K562 (cell line): ENCODE data around the gene DCAKD. TPM values are rescaled to one million over a fixed set of nuclear protein-coding genes. Genes with fewer than 3 reads are reported as not detected.

Source experiments
- ATAC-seq: fragments of 200-7000 bp; cut with Tn5 transposase; 3 replicates; pipeline ENCODE4 v1.9.1; 2020; ENCODE audit warnings: moderate library complexity
- BruUV-seq: library from RNA; stranded (reverse); fragments of 400-500 nt; replicated peaks from 2 replicates; lab custom pipeline; 2021; lab: Mats Ljungman, UMichigan
- CTCF ChIA-PET: fragments of 300-600 bp; formaldehyde crosslinking; extraction: SDS; loops from one replicate; lab custom pipeline; 2021; ENCODE audit warnings: low intra/inter-chr PET ratio; lab: Yijun Ruan, JAX
- POLR2A ChIA-PET: fragments of 300-600, 350-650 bp; sonication (Branson Sonifier 250); formaldehyde crosslinking; extraction: SDS; loops from one replicate; lab custom pipeline; 2021; ENCODE audit warnings: antibody characterized with exemption, inconsistent platforms; lab: Yijun Ruan, JAX
- DNase-seq, 4 experiments: peaks; one replicate each; pipeline versions ENCODE4 v3.0.0 to v3.0.0-alpha.2; 2011 to 2018; ENCODE audit warnings: low spot score in 3 of 4, mixed read lengths in 3 of 4; ENCODE audit errors: extremely low read depth in 1 of 4
- FAIRE-seq: peaks from 2 replicates; lab custom pipeline; 2011; peaks lifted over from hg19 to GRCh38; lab: Jason Lieb, UNC
- H2AFZ ChIP-seq: 2 replicates; pipeline ENCODE4 v1.6.0; 2011; ENCODE audit warnings: low read depth, low read length, control low read depth, inconsistent platforms
- H3K27ac ChIP-seq: fragments of 200-600 bp; 3 replicates; pipeline ENCODE4 v1.8.0; 2011; ENCODE audit warnings: low read depth, mild to moderate bottlenecking, control low read depth, inconsistent platforms, low read length, moderate library complexity, mixed read lengths; ENCODE audit errors: extremely low read depth
- H3K27me3 ChIP-seq, 2 experiments: fragments of 300-600 bp in 1 of 2; 2 replicates in 1 of 2; 3 replicates in 1 of 2; pipeline versions ENCODE4 v1.6.0 to v1.8.0; 2011; ENCODE audit warnings: inconsistent platforms in 2 of 2, low read length in 2 of 2, mild to moderate bottlenecking in 1 of 2, mixed read lengths in 1 of 2, moderate library complexity in 1 of 2; ENCODE audit not compliant: control insufficient read depth in 2 of 2, insufficient read depth in 2 of 2
- H3K36me3 ChIP-seq: fragments of 300-600 bp; 3 replicates; pipeline ENCODE4 v1.8.0; 2011; ENCODE audit warnings: mild to moderate bottlenecking, low read length, inconsistent platforms; ENCODE audit not compliant: control insufficient read depth, insufficient read depth
- H3K4me1 ChIP-seq, 2 experiments: fragments of 200-600 bp in 1 of 2; replicated peaks in 1 of 2; 2 replicates in 1 of 2; 3 replicates in 1 of 2; pipeline versions ENCODE4 v1.5.1 to v1.8.0; 2011; ENCODE audit warnings: inconsistent platforms in 2 of 2, low read length in 2 of 2, mild to moderate bottlenecking in 1 of 2, mixed read lengths in 1 of 2, moderate library complexity in 1 of 2; ENCODE audit not compliant: control insufficient read depth in 2 of 2, insufficient read depth in 2 of 2
- H3K4me2 ChIP-seq: 2 replicates; pipeline ENCODE4 v1.6.1; 2011; ENCODE audit warnings: low read length, control low read depth, inconsistent platforms, mixed read lengths; ENCODE audit not compliant: insufficient read depth
- H3K4me3 ChIP-seq: fragments of 200-600 bp; sonication (generic), shearing (Covaris generic); 2 replicates; pipeline ENCODE4 v1.5.1; 2016; ENCODE audit warnings: control low read depth, inconsistent platforms
- H3K79me2 ChIP-seq: fragments of 200-600 bp; 3 replicates; pipeline ENCODE4 v1.8.0; 2011; ENCODE audit warnings: low read length, inconsistent platforms; ENCODE audit not compliant: control insufficient read depth, insufficient read depth
- H3K9ac ChIP-seq, 2 experiments: 2 replicates each; pipeline versions ENCODE4 v1.6.0 to v1.6.1; 2011; ENCODE audit warnings: low read depth in 2 of 2, low read length in 2 of 2, control low read depth in 1 of 2, inconsistent platforms in 1 of 2, mild to moderate bottlenecking in 1 of 2, mixed read lengths in 1 of 2; ENCODE audit not compliant: insufficient read depth in 1 of 2
- H3K9me1 ChIP-seq: one replicate; pipeline ENCODE4 v1.6.0; 2011; ENCODE audit warnings: inconsistent platforms, mild to moderate bottlenecking, low read length, moderate library complexity; ENCODE audit not compliant: control insufficient read depth, insufficient read depth
- H3K9me3 ChIP-seq: replicated peaks from 2 replicates; pipeline ENCODE4 v1.5.1; 2011; ENCODE audit warnings: low read depth, low read length, inconsistent platforms; ENCODE audit not compliant: control insufficient read depth, insufficient read depth
- H4K20me1 ChIP-seq: replicated peaks from 2 replicates; pipeline ENCODE4 v1.6.1; 2011; ENCODE audit warnings: low read length, inconsistent platforms, mixed read lengths; ENCODE audit not compliant: control insufficient read depth, insufficient read depth
- CLOCK ChIP-seq: fragments of 250-450 bp; sonication (Bioruptor Pico); IDR thresholded peaks from 2 replicates; pipeline ENCODE4 v1.4.0; 2020; ENCODE audit warnings: mild to moderate bottlenecking, moderate library complexity, borderline replicate concordance
- EP400 ChIP-seq: fragments of 450-650 bp; IDR thresholded peaks from 2 replicates; pipeline ENCODE4 v1.6.1; 2017; ENCODE audit warnings: antibody characterized with exemption, mild to moderate bottlenecking, moderate library complexity
- GABPB2 ChIP-seq: fragments of 250-450 bp; sonication (Bioruptor Pico); conservative IDR thresholded peaks from 2 replicates; pipeline ENCODE4 v1.5.1; 2021; ENCODE audit warnings: mild to moderate bottlenecking
- RBM25 ChIP-seq: fragments of 200-400 bp; formaldehyde crosslinking; IDR thresholded peaks from 2 replicates; pipeline ENCODE4 v1.6.1; 2018; ENCODE audit warnings: low read length, low read depth, moderate library complexity; ENCODE audit not compliant: severe bottlenecking
- REST ChIP-seq, 2 experiments: fragments of 450-650 bp; formaldehyde crosslinking in 1 of 2; IDR thresholded peaks; 2 replicates each; pipeline versions ENCODE4 v1.4.0 to v1.6.1; 2014 to 2020; ENCODE audit warnings: mild to moderate bottlenecking in 2 of 2, borderline replicate concordance in 1 of 2, low read depth in 1 of 2
- ZNF232 ChIP-seq: sonication (generic); formaldehyde crosslinking; IDR thresholded peaks from 2 replicates; pipeline ENCODE4 v1.8.0; 2022; ENCODE audit warnings: mild to moderate bottlenecking, missing genetic modification reagents
- ZNF695 ChIP-seq: fragments of 450-650 bp; formaldehyde crosslinking; IDR thresholded peaks from 2 replicates; pipeline ENCODE4 v1.4.0; 2020; ENCODE audit warnings: mild to moderate bottlenecking, moderate library complexity
- WGBS: fragments of 100-300 bp; shearing (Covaris generic); methylation state at CpG from one replicate; pipeline ENCODE4 v1.1.6; 2016; ENCODE audit warnings: low coverage, mixed read lengths; ENCODE audit not compliant: insufficient coverage; ENCODE audit errors: missing lambda C conversion rate; 5-methylcytosine and 5-hydroxymethylcytosine counted together
- in situ Hi-C: fragments of 300-500 bp; cut with MboI; formaldehyde crosslinking; loops from 4 replicates; pipeline ENCODE4 v1.15.0; 2018; ENCODE audit warnings: inconsistent platforms, mixed read lengths
- intact Hi-C: fragments of 100-400 bp; cut with micrococcal nuclease; formaldehyde crosslinking; loops from 2 replicates; pipeline ENCODE4 v1.14.2; 2022
- polyA plus RNA-seq, 8 experiments: library from polyadenylated mRNA; depleted of rRNA in 4 of 8; stranded (reverse) in 5 of 8; unstranded in 3 of 8; fragments of >200 nt; fragmentation: Nextera tagmentation in 2 of 8; fragmentation: Illumina TruSeq in 1 of 8; extraction: Ambion mirVana in 2 of 8; extraction: Trizol in 1 of 8; gene quantifications; 2 replicates each; pipeline versions ENCODE4 v1.2.1 to v1.2.3, GENCODE V29; 2011 to 2014; ENCODE audit warnings: inconsistent platforms in 1 of 8, missing spikeins in 1 of 8
- total RNA-seq, 7 experiments: library from RNA; depleted of rRNA in 6 of 7; stranded (reverse); fragments of >200 nt in 6 of 7; fragmentation: Illumina TruSeq in 2 of 7; extraction: Trizol in 2 of 7; gene quantifications; 2 replicates each; pipeline versions ENCODE4 v1.2.1 to v1.2.3, GENCODE V29; 2011 to 2021; ENCODE audit warnings: low replicate concordance in 1 of 7

The DCAKD gene
- total and polyA plus RNA-seq, 9 of the 15 experiments (the other 6 are each of a cell fraction or from before 2014, with no cell fraction given): 7.9 to 35.5 (median 21.4) TPM

GRCh38 chr17:45048795-45049563 is 2.5 kb downstream of the DCAKD start:
- Histone ChIP-seq H3K4me2 (no peak overlapping the region; the same call in 1 of the 2 replicates), H3K4me3 (no peak overlapping the region), H3K9me3 (no peaks in the 10 kb centered on the region), H3K27ac (no peak overlapping the region), H3K36me3 (peaks cover 17% of the 10 kb centered on the region; the same call in 1 of the 3 replicates), H3K9ac (no peak overlapping the region), H4K20me1 (no peaks in the 10 kb centered on the region; the same call in 1 of the 2 replicates), H3K79me2 (peaks cover 66% of the 10 kb centered on the region), H3K9me1 (no peaks in the 10 kb centered on the region), H2AFZ (no peak overlapping the region), H3K27me3 (no peaks in the 10 kb centered on the region), H3K4me1 (peaks cover 17 to 20% of the 10 kb centered on the region in 2 experiments)
- peak; percentile 75 for FAIRE-seq
- POLR2A ChIA-PET: interaction anchor here (0.6 to 5.0 kb wide), 9 partner anchors 10 to 378 kb away, joined by 3 to 47 read pairs (median 5); partner anchors contain the start of gene NMT1
- CTCF ChIA-PET: no interaction called here
- ATAC-seq: peak; percentile 36; the same call in 2 of the 3 replicates
- intact Hi-C loops: no loop called here
- 72% methylated on average over 8 of the region's 8 CpGs for WGBS
- in situ Hi-C loops: no loop called here
- peak in 1 of 4 experiments; percentile 52 for DNase-seq
- no TSS peak for BruUV-seq
- no peak for TF ChIP-seq ZNF695
- no peak for TF ChIP-seq CLOCK (CRISPR knock-in tag)
- TF ChIP-seq EP400: no peak
- peak; percentile 46 for TF ChIP-seq RBM25
- no peak for TF ChIP-seq ZNF232 (CRISPR knock-in tag)
- TF ChIP-seq GABPB2 (CRISPR knock-in tag): no peak
- TF ChIP-seq REST (IDR thresholded peaks at IDR 0.05; ENCODE audit: borderline replicate concordance): no peak
- no peak for TF ChIP-seq REST (CRISPR knock-in tag; IDR thresholded peaks at IDR 0.05; ENCODE audit: low read depth)
